ELR (cell line): ENCODE results near the gene MVD.
A peak's percentile ranks its signal among the peaks of the same experiment; 100 is the strongest.

Experiments used
- DNase-seq: peaks from one replicate; pipeline ENCODE4 v3.0.0-alpha.2; 2015; ENCODE audit warnings: low read depth

MVD gene

GRCh38 chr16:88697116-88697830, 34.4 kb upstream of the MVD start:
- no peak for DNase-seq

- DNase-seq = no peak
Observed at GRCh38 chr16:88696441-88696840, 33.5 kb upstream of the MVD start.

- DNase-seq = no peak
Observed at GRCh38 chr16:88695753-88696152, 32.9 kb upstream of the MVD start.

GRCh38 chr16:88695218-88695617, 32.3 kb upstream of the MVD start:
- DNase-seq = no peak

- DNase-seq = no peak
Observed at GRCh38 chr16:88694221-88695087, 31.6 kb upstream of the MVD start.

GRCh38 chr16:88693420-88694177, 30.7 kb upstream of the MVD start:
- DNase-seq = no peak

GRCh38 chr16:88692861-88693260, 30.0 kb upstream of the MVD start:
- no peak for DNase-seq

- no peak for DNase-seq
Observed at GRCh38 chr16:88691924-88692560, 29.2 kb upstream of the MVD start.

- DNase-seq = no peak
Observed at GRCh38 chr16:88691129-88691813, 28.4 kb upstream of the MVD start.

GRCh38 chr16:88690341-88691128, 27.6 kb upstream of the MVD start:
- no peak for DNase-seq

- no peak for DNase-seq
Observed at GRCh38 chr16:88688013-88688778, 25.3 kb upstream of the MVD start.

GRCh38 chr16:88687676-88688012, 24.8 kb upstream of the MVD start:
- no peak for DNase-seq

GRCh38 chr16:88687254-88687576, 24.3 kb upstream of the MVD start:
- no peak for DNase-seq

- DNase-seq = peak; percentile 66
Observed at GRCh38 chr16:88686439-88687253, 23.8 kb upstream of the MVD start, which contains the start of gene SNAI3. TSS of gene SNAI3 (minus strand) at chr16:88686507. CDS start at chr16:88686406, 101 bp downstream.

GRCh38 chr16:88686062-88686438, 23.2 kb upstream of the MVD start:
- DNase-seq = peak; percentile 34

GRCh38 chr16:88685156-88686061, 22.5 kb upstream of the MVD start:
- DNase-seq = peak; percentile 82

GRCh38 chr16:88684569-88685155, 21.8 kb upstream of the MVD start:
- DNase-seq = no peak
